ENCODE measurements around the gene CPPED1. TPM values are rescaled to one million over a fixed set of nuclear protein-coding genes. Genes with fewer than 3 reads are reported as not detected.

Gene CPPED1
- total RNA-seq, 4 donors from 2014 or later: 10.6 to 21.7 (median 16.7) TPM

DNA sequence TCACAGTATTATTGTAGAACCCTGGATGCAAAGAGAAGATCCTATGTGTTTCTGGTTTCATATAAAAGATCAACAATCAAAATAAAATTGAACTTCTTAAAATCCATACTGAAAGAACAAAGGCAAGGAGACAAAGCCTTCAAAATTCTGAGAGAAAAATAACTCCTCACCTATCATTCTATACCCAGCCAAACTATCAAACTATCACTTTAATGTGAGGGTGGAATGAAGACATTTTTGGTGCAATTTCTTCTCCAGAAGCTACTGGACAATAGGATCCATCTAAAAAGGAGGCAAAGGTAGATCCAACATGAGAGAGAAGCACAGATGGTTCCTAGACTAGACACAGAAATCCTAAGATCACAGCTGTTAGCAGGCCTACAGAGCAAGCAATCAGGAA is 71.1 kb downstream of the CPPED1 start:
- H3K27ac ChIP-seq (replicated peaks in 1 of 4): no peak overlapping the region
- TF ChIP-seq, protein P1, sequence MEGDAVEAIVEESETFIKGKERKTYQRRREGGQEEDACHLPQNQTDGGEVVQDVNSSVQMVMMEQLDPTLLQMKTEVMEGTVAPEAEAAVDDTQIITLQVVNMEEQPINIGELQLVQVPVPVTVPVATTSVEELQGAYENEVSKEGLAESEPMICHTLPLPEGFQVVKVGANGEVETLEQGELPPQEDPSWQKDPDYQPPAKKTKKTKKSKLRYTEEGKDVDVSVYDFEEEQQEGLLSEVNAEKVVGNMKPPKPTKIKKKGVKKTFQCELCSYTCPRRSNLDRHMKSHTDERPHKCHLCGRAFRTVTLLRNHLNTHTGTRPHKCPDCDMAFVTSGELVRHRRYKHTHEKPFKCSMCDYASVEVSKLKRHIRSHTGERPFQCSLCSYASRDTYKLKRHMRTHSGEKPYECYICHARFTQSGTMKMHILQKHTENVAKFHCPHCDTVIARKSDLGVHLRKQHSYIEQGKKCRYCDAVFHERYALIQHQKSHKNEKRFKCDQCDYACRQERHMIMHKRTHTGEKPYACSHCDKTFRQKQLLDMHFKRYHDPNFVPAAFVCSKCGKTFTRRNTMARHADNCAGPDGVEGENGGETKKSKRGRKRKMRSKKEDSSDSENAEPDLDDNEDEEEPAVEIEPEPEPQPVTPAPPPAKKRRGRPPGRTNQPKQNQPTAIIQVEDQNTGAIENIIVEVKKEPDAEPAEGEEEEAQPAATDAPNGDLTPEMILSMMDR (IDR thresholded peaks at IDR 0.05): no peak
- TF ChIP-seq POLR2A (IDR thresholded peaks at IDR 0.05; ENCODE audit: low read depth) (no peak), EP300 (IDR thresholded peaks at IDR 0.05) (no peak), POLR2AphosphoS5 (IDR thresholded peaks at IDR 0.05) (no peak)
- intact Hi-C loops (cut with DNase I): no loop called here
- peaks cover 0 to 4% (median 0%) of the 10 kb centered on the region in 4 donors for H3K4me1 ChIP-seq
- H3K27me3 ChIP-seq: no peaks in the 10 kb centered on the region
- peaks cover 0 to 16% (median 9%) of the 10 kb centered on the region in 4 donors for H3K9me3 ChIP-seq
- no peak for DNase-seq (ENCODE audit: extremely low spot score)
- peaks cover 0 to 5% (median 0%) of the 10 kb centered on the region in 4 donors for H3K36me3 ChIP-seq
- no peak overlapping the region for H3K4me3 ChIP-seq

DNA sequence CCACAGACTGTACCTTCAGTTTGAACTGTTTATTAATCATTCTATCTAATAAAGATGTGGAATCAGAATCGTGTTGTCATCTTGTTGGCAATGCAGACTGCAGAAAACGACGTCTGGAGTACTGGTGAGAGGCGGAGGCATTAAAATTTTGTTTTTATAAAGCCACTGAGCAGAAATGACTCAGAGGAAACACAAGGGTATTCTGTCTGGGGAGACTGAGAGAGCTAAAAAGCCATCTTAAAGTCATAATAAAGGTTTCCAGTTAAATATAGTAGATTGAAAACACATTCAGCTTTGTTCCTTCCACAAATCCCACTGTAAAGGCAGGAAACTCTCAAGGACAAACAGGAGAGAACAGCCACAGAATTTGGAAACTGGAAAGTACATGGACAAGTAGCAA is 74.2 kb downstream of the CPPED1 start:
- no peak overlapping the region for H3K4me3 ChIP-seq
- H3K27me3 ChIP-seq: no peaks in the 10 kb centered on the region
- peaks cover 0 to 4% (median 0%) of the 10 kb centered on the region in 4 donors for H3K4me1 ChIP-seq
- 60% methylated on average over 4 of the region's 4 CpGs for WGBS
- DNase-seq (ENCODE audit: extremely low spot score): no peak
- no peak overlapping the region for H3K27ac ChIP-seq (replicated peaks in 1 of 4)
- H3K36me3 ChIP-seq: peaks cover 0 to 5% (median 0%) of the 10 kb centered on the region in 4 donors
- intact Hi-C loops (cut with DNase I): no loop called here
- H3K9me3 ChIP-seq: peaks cover 0 to 16% (median 9%) of the 10 kb centered on the region in 4 donors
- TF ChIP-seq, protein P1 (IDR thresholded peaks at IDR 0.05): no peak
- no peak for TF ChIP-seq POLR2AphosphoS5 (IDR thresholded peaks at IDR 0.05)
- TF ChIP-seq POLR2A (IDR thresholded peaks at IDR 0.05; ENCODE audit: low read depth): no peak
- TF ChIP-seq EP300 (IDR thresholded peaks at IDR 0.05): no peak

DNA sequence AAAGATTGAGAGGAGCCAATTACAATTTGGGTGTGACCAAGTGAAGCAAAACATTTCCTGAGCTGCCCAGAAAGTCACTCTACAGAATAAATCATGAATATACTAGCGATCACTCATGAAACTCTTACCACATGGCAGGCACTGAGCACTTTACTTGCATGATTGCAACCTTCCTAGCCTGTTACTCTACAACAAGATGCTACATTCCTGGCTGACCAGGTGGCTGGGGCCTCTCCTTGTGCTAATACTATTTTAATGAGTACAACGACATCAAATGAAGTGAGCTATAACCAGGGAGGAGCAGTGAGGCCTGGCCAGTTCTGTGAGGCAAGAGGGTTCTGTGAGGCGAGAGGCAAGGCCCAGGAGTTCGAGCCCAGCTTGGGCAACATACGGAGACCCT is 75.2 kb downstream of the CPPED1 start:
- peaks cover 0 to 4% (median 0%) of the 10 kb centered on the region in 4 donors for H3K36me3 ChIP-seq
- no peak overlapping the region for H3K27ac ChIP-seq (replicated peaks in 1 of 4)
- 82% methylated on average over 5 of the region's 5 CpGs for WGBS

DNA sequence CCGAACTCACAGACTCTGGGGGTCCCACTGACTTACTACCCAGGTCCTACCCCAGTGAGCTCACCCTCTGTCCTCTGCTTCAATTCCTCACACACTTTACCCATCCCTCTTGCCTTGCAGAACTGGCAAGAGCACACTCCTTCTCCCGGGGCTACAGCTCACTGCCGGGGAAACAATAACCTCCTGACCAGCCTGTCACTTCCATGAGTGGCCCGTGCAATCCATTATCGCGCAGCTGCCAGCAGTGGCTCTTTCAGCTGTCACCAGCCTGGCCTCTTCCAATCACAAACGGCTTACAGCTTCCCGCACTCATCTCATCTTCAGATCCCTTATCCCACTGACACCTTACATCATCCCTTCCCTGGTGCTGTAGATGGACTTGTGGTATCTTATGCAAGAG is 79.5 kb downstream of the CPPED1 start:
- Histone ChIP-seq H3K27ac (replicated peaks in 1 of 4) (no peak overlapping the region), H3K4me1 (no peaks in the 10 kb centered on the region), H3K27me3 (no peaks in the 10 kb centered on the region), H3K36me3 (peaks cover 0 to 3% (median 1%) of the 10 kb centered on the region in 4 donors), H3K4me3 (no peak overlapping the region), H3K9me3 (no peaks in the 10 kb centered on the region)
- intact Hi-C loops (cut with DNase I): no loop called here
- TF ChIP-seq POLR2AphosphoS5 (IDR thresholded peaks at IDR 0.05): no peak
- TF ChIP-seq EP300 (IDR thresholded peaks at IDR 0.05): no peak
- no peak for TF ChIP-seq POLR2A (IDR thresholded peaks at IDR 0.05; ENCODE audit: low read depth)
- WGBS: 77% methylated on average over 8 of the region's 8 CpGs
- no peak for DNase-seq (ENCODE audit: extremely low spot score)

More for the DNA sequence above, 75.2 kb downstream of the CPPED1 start:
- intact Hi-C loops (cut with DNase I): no loop called here
- Histone ChIP-seq H3K9me3 (peaks cover 0 to 14% (median 8%) of the 10 kb centered on the region in 4 donors), H3K27me3 (no peaks in the 10 kb centered on the region), H3K4me1 (peaks cover 0 to 4% (median 0%) of the 10 kb centered on the region in 4 donors), H3K4me3 (no peak overlapping the region)
- no peak for DNase-seq (ENCODE audit: extremely low spot score)
- TF ChIP-seq POLR2AphosphoS5 (IDR thresholded peaks at IDR 0.05): no peak
- TF ChIP-seq EP300 (IDR thresholded peaks at IDR 0.05): no peak
- TF ChIP-seq, protein P1 (IDR thresholded peaks at IDR 0.05): no peak
- TF ChIP-seq POLR2A (IDR thresholded peaks at IDR 0.05; ENCODE audit: low read depth): no peak

DNA sequence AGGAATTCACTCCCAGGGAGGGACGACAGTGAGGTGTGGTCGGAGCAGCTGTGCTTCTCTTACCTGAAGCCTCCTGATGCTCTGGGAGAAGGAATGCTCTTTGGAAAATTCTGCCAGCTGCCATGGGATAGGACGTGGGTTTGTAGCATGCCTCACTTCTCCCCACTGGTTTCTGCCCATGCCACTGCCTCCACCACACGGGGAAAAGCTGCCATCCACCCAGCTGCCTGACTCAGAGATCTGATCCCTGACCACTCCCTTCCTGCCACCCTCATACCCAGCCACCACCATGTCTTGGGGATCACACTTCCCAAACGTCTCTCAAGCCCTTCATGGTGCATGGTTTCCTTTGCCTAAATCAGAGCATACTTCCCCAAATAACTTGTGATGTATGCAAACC is 80.0 kb downstream of the CPPED1 start:
- Histone ChIP-seq H3K9me3 (no peaks in the 10 kb centered on the region), H3K4me1 (no peaks in the 10 kb centered on the region), H3K27me3 (no peaks in the 10 kb centered on the region), H3K27ac (replicated peaks in 1 of 4) (no peak overlapping the region), H3K36me3 (peaks cover 0 to 3% (median 1%) of the 10 kb centered on the region in 4 donors), H3K4me3 (no peak overlapping the region)
- TF ChIP-seq POLR2AphosphoS5 (IDR thresholded peaks at IDR 0.05) (no peak), EP300 (IDR thresholded peaks at IDR 0.05) (no peak), POLR2A (IDR thresholded peaks at IDR 0.05; ENCODE audit: low read depth) (no peak)
- TF ChIP-seq, protein P1 (IDR thresholded peaks at IDR 0.05): no peak
- WGBS: 81% methylated on average over 3 of the region's 5 CpGs
- intact Hi-C loops (cut with DNase I): no loop called here
- DNase-seq (ENCODE audit: extremely low spot score): no peak
